ENCODE data around the gene ADPRM. TPM values are rescaled to one million over a fixed set of nuclear protein-coding genes. Genes with fewer than 3 reads are reported as not detected.

Gene ADPRM
- total RNA-seq, 1 donor from 2014 or later = 7.9 TPM

GRCh38 chr17:10651927-10652326 is 45.5 kb upstream of the ADPRM start:
- Mint-ChIP-seq H3K27ac (ENCODE audit: unreplicated experiment) (no peak overlapping the region), H3K4me1 (ENCODE audit: low read depth, unreplicated experiment) (peaks cover 4% of the 10 kb centered on the region), H3K27me3 (ENCODE audit: unreplicated experiment) (peaks cover 2% of the 10 kb centered on the region), H3K4me3 (ENCODE audit: unreplicated experiment) (no peak overlapping the region), H3K9me3 (ENCODE audit: unreplicated experiment) (peaks cover 1% of the 10 kb centered on the region), H3K36me3 (ENCODE audit: unreplicated experiment) (no peaks in the 10 kb centered on the region)
- DNase-seq = no peak
- no peak for TF ChIP-seq CTCF (IDR thresholded peaks at IDR 0.05; ENCODE audit: partially characterized antibody, unreplicated experiment)

- Mint-ChIP-seq H3K9me3 (ENCODE audit: unreplicated experiment) (peaks cover 1% of the 10 kb centered on the region), H3K36me3 (ENCODE audit: unreplicated experiment) (no peaks in the 10 kb centered on the region), H3K4me3 (ENCODE audit: unreplicated experiment) (no peak overlapping the region), H3K4me1 (ENCODE audit: low read depth, unreplicated experiment) (peaks cover 4% of the 10 kb centered on the region), H3K27me3 (ENCODE audit: unreplicated experiment) (peaks cover 2% of the 10 kb centered on the region), H3K27ac (ENCODE audit: unreplicated experiment) (no peak overlapping the region)
- TF ChIP-seq CTCF (IDR thresholded peaks at IDR 0.05; ENCODE audit: partially characterized antibody, unreplicated experiment) = no peak
- no peak for DNase-seq
Measured at GRCh38 chr17:10652984-10653659, 44.3 kb upstream of the ADPRM start.

- Mint-ChIP-seq H3K27ac (ENCODE audit: unreplicated experiment) (no peak overlapping the region), H3K9me3 (ENCODE audit: unreplicated experiment) (peaks cover 1% of the 10 kb centered on the region), H3K4me3 (ENCODE audit: unreplicated experiment) (no peak overlapping the region), H3K36me3 (ENCODE audit: unreplicated experiment) (no peaks in the 10 kb centered on the region), H3K4me1 (ENCODE audit: low read depth, unreplicated experiment) (peaks cover 4% of the 10 kb centered on the region), H3K27me3 (ENCODE audit: unreplicated experiment) (peaks cover 2% of the 10 kb centered on the region)
- no peak for DNase-seq
- TF ChIP-seq CTCF (IDR thresholded peaks at IDR 0.05; ENCODE audit: partially characterized antibody, unreplicated experiment) = no peak
Measured at GRCh38 chr17:10653987-10654386, 43.4 kb upstream of the ADPRM start.

GRCh38 chr17:10657148-10657547 is 40.2 kb upstream of the ADPRM start, which contains the start of gene MYH3:
Gene MYH3 (minus strand): TSS chr17:10657309. CDS start chr17:10655064, 2,245 bp downstream.
- Mint-ChIP-seq H3K27me3 (ENCODE audit: unreplicated experiment) (peaks cover 2% of the 10 kb centered on the region), H3K27ac (ENCODE audit: unreplicated experiment) (peak within 1 kb of the TSS; percentile 66), H3K4me1 (ENCODE audit: low read depth, unreplicated experiment) (peaks cover 4% of the 10 kb centered on the region), H3K9me3 (ENCODE audit: unreplicated experiment) (peaks cover 1% of the 10 kb centered on the region), H3K4me3 (ENCODE audit: unreplicated experiment) (no peak within 1 kb of the TSS), H3K36me3 (ENCODE audit: unreplicated experiment) (no peaks in the 10 kb centered on the region)
- no peak for DNase-seq
- no peak for TF ChIP-seq CTCF (IDR thresholded peaks at IDR 0.05; ENCODE audit: partially characterized antibody, unreplicated experiment)

GRCh38 chr17:10657879-10658278 is 39.5 kb upstream of the ADPRM start:
- TF ChIP-seq CTCF (IDR thresholded peaks at IDR 0.05; ENCODE audit: partially characterized antibody, unreplicated experiment) = no peak
- DNase-seq = no peak
- H3K4me1 Mint-ChIP-seq (ENCODE audit: low read depth, unreplicated experiment) = peaks cover 4% of the 10 kb centered on the region
- H3K27ac Mint-ChIP-seq (ENCODE audit: unreplicated experiment) = no peak overlapping the region
- peaks cover 2% of the 10 kb centered on the region for H3K27me3 Mint-ChIP-seq (ENCODE audit: unreplicated experiment)
- H3K36me3 Mint-ChIP-seq (ENCODE audit: unreplicated experiment) = no peaks in the 10 kb centered on the region
- no peak overlapping the region for H3K4me3 Mint-ChIP-seq (ENCODE audit: unreplicated experiment)
- peaks cover 1% of the 10 kb centered on the region for H3K9me3 Mint-ChIP-seq (ENCODE audit: unreplicated experiment)

Measured in glutamatergic neuron (in vitro differentiated cells).